ENCODE data around the gene EGFL7.

The EGFL7 gene

GRCh38 chr9:136696502-136696901 is 33.8 kb downstream of the EGFL7 start:
- H3K4me3 ChIP-seq (ENCODE audit: low read depth, low read length), result no peak overlapping the region
- DNase-seq (ENCODE audit: low read depth), result no peak
- no peak for TF ChIP-seq CTCF (IDR thresholded peaks at IDR 0.05; ENCODE audit: control insufficient read depth, extremely low read depth, insufficient read depth)

GRCh38 chr9:136697146-136697820 is 34.6 kb downstream of the EGFL7 start:
- no peak for DNase-seq (ENCODE audit: low read depth)
- no peak overlapping the region for H3K4me3 ChIP-seq (ENCODE audit: low read depth, low read length)
- no peak for TF ChIP-seq CTCF (IDR thresholded peaks at IDR 0.05; ENCODE audit: control insufficient read depth, extremely low read depth, insufficient read depth)

GRCh38 chr9:136697821-136698526 is 35.3 kb downstream of the EGFL7 start:
- no peak for TF ChIP-seq CTCF (IDR thresholded peaks at IDR 0.05; ENCODE audit: control insufficient read depth, extremely low read depth, insufficient read depth)
- H3K4me3 ChIP-seq (ENCODE audit: low read depth, low read length), result no peak overlapping the region
- no peak for DNase-seq (ENCODE audit: low read depth)

GRCh38 chr9:136698635-136699246 is 36.0 kb downstream of the EGFL7 start:
- TF ChIP-seq CTCF (IDR thresholded peaks at IDR 0.05; ENCODE audit: control insufficient read depth, extremely low read depth, insufficient read depth), result no peak
- no peak for DNase-seq (ENCODE audit: low read depth)
- H3K4me3 ChIP-seq (ENCODE audit: low read depth, low read length), result no peak overlapping the region

GRCh38 chr9:136700304-136700703 is 37.6 kb downstream of the EGFL7 start:
- no peak for DNase-seq (ENCODE audit: low read depth)
- H3K4me3 ChIP-seq (ENCODE audit: low read depth, low read length), result no peak overlapping the region
- no peak for TF ChIP-seq CTCF (IDR thresholded peaks at IDR 0.05; ENCODE audit: control insufficient read depth, extremely low read depth, insufficient read depth)

GRCh38 chr9:136700959-136701667 is 38.4 kb downstream of the EGFL7 start:
- no peak overlapping the region for H3K4me3 ChIP-seq (ENCODE audit: low read depth, low read length)
- no peak for TF ChIP-seq CTCF (IDR thresholded peaks at IDR 0.05; ENCODE audit: control insufficient read depth, extremely low read depth, insufficient read depth)
- no peak for DNase-seq (ENCODE audit: low read depth)
